ENCODE results near the gene SLC16A6. TPM values are rescaled to one million over a fixed set of nuclear protein-coding genes. Genes with fewer than 3 reads are reported as not detected.

SLC16A6 gene
- total RNA-seq, 4 donors from 2014 or later: 1.1 to 1.7 TPM; not detected in 2

- Histone ChIP-seq H3K36me3 (no peaks in the 10 kb centered on the region), H3K9me3 (no peaks in the 10 kb centered on the region), H3K27me3 (no peaks in the 10 kb centered on the region), H3K27ac (no peak overlapping the region), H3K4me3 (no peak overlapping the region), H3K4me1 (no peaks in the 10 kb centered on the region)
- DNase-seq: no peak
- no peak for TF ChIP-seq CTCF (IDR thresholded peaks at IDR 0.05)
- no peak for TF ChIP-seq POLR2A (IDR thresholded peaks at IDR 0.05)
These were observed 31.7 kb upstream of the SLC16A6 start for GRCh38 chr17:68322630-68323029.

- Histone ChIP-seq H3K4me3 (no peak overlapping the region), H3K36me3 (no peaks in the 10 kb centered on the region), H3K9me3 (no peaks in the 10 kb centered on the region), H3K4me1 (no peaks in the 10 kb centered on the region), H3K27ac (no peak overlapping the region), H3K27me3 (no peaks in the 10 kb centered on the region)
- no peak for TF ChIP-seq CTCF (IDR thresholded peaks at IDR 0.05)
- TF ChIP-seq POLR2A (IDR thresholded peaks at IDR 0.05): no peak
- no peak for DNase-seq
These were observed 30.6 kb upstream of the SLC16A6 start for GRCh38 chr17:68321556-68321954.

- no peak for TF ChIP-seq POLR2A (IDR thresholded peaks at IDR 0.05)
- TF ChIP-seq CTCF (IDR thresholded peaks at IDR 0.05): no peak
- Histone ChIP-seq H3K36me3 (no peaks in the 10 kb centered on the region), H3K27ac (no peak overlapping the region), H3K4me1 (no peaks in the 10 kb centered on the region), H3K4me3 (no peak overlapping the region), H3K9me3 (no peaks in the 10 kb centered on the region), H3K27me3 (no peaks in the 10 kb centered on the region)
- no peak for DNase-seq
These were observed 30.1 kb upstream of the SLC16A6 start for GRCh38 chr17:68320943-68321555.

GRCh38 chr17:68320311-68320865 is 29.5 kb upstream of the SLC16A6 start:
- TF ChIP-seq POLR2A (IDR thresholded peaks at IDR 0.05): no peak
- TF ChIP-seq CTCF (IDR thresholded peaks at IDR 0.05): no peak
- no peaks in the 10 kb centered on the region for H3K36me3 ChIP-seq
- no peaks in the 10 kb centered on the region for H3K27me3 ChIP-seq
- H3K27ac ChIP-seq: no peak overlapping the region
- H3K9me3 ChIP-seq: no peaks in the 10 kb centered on the region
- no peaks in the 10 kb centered on the region for H3K4me1 ChIP-seq
- no peak overlapping the region for H3K4me3 ChIP-seq
- no peak for DNase-seq

- TF ChIP-seq CTCF (IDR thresholded peaks at IDR 0.05): no peak
- TF ChIP-seq POLR2A (IDR thresholded peaks at IDR 0.05): no peak
- DNase-seq: no peak
- Histone ChIP-seq H3K27me3 (no peaks in the 10 kb centered on the region), H3K27ac (no peak overlapping the region), H3K36me3 (no peaks in the 10 kb centered on the region), H3K9me3 (no peaks in the 10 kb centered on the region), H3K4me3 (no peak overlapping the region), H3K4me1 (no peaks in the 10 kb centered on the region)
These were observed 28.7 kb upstream of the SLC16A6 start for GRCh38 chr17:68319410-68320162.
